ENCODE data around the gene RGS21.
"Not testable (repeated sequence)": the region's sequence is repeated elsewhere in the genome, so short reads cannot be mapped to it uniquely, and the experiment has no call there.

Gene RGS21, protein sequence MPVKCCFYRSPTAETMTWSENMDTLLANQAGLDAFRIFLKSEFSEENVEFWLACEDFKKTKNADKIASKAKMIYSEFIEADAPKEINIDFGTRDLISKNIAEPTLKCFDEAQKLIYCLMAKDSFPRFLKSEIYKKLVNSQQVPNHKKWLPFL

GRCh38 chr1:192316942-192317450 is at the start of gene RGS21:
Gene RGS21, plus strand, starts transcription at chr1:192316992. Its CDS starts 26,045 bp downstream, at chr1:192343037.
- no peak for DNase-seq

GRCh38 chr1:192268468-192269052 is 48.2 kb upstream of the RGS21 start:
- no peak for DNase-seq

DNA sequence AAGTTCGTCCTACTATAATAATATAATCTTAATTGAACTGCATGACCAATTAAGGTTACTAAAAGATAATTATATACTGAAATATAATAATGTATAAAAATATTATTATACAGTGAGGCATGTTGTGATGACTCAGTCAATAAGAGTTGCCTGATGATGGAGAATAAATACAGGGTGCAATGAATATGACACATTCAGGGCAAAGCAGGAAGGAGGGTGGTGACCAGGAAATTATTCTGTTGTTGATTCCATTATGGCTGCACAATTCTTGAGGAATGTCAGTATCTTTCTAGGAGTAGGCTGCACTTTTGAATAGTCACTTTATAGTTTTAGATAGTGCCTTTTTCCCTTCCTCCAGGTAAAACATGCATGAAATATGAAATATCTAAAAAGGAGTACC is 46.4 kb upstream of the RGS21 start:
- no peak for DNase-seq

GRCh38 chr1:192272732-192273131 is 44.1 kb upstream of the RGS21 start:
- DNase-seq, result no peak

- DNase-seq, result no peak
Observed at GRCh38 chr1:192274588-192274987, 42.2 kb upstream of the RGS21 start.

- no peak for DNase-seq
Observed at GRCh38 chr1:192277635-192278034, 39.2 kb upstream of the RGS21 start.

- no peak for DNase-seq
Observed at GRCh38 chr1:192284927-192285326, 31.9 kb upstream of the RGS21 start.

DNA sequence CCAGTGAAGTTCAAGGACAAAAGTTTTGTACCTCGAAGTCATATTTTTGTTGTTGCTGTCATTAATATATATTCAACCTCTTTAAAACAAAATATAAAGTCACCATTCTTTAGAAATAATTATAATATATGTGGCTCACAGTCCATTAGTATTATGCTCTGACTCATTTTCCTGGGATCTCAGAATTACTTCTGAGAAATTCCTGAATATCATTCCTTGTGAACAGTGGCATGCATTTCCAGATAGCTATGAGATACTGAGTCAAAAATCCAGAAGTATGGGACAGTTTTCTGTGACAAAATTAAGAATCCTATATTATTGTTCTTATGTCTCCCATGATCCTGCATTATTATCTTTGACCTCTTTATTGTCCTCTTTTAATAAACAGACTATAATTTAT is 13.8 kb upstream of the RGS21 start:
- DNase-seq, result no peak

DNA sequence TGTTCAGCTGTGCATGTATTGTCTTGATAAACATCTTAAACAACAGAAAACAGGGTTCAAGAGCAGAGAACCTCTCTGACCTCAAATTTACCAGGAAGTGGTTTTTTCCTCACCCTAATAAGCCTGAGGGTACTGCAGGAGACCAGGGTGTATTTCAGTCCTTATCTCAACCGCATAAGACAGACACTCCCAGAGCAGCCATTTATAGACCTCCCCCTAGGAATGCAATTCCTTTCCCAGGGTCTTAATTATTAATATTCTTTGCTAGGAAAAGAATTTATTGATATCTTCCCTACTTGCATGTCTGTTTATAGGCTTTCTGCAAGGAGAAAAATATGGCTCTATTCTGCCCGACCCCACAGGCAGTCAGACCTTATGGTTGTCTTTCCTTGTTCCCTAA is 8.5 kb upstream of the RGS21 start:
- DNase-seq, result not testable (repeated sequence)

- no peak for DNase-seq
Observed at GRCh38 chr1:192311281-192311680, 5.5 kb upstream of the RGS21 start.

GRCh38 chr1:192327997-192328396 is 11.2 kb downstream of the RGS21 start:
- no peak for DNase-seq

DNA sequence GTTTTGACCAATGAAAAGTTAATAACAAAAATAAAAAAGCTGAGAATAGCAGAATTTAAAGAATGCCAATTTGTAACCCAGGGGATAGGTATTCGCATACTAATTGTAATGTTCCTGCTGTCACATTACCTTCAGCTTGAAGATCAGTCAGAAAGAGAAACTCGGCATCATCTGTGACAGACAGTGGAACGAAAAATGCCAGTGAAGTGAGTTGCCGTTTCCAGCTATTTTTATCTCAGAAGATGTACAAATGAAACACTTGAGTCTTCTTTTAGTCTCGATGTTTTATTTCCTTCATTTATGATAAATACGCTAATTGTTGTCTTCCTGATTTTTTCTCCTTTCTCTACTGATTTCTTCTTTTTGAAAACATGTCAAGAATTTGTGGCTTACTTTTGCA is 26.1 kb downstream of the RGS21 start:
- no peak for DNase-seq

- DNase-seq, result no peak
Observed at GRCh38 chr1:192343344-192343743, 26.6 kb downstream of the RGS21 start.

DNA sequence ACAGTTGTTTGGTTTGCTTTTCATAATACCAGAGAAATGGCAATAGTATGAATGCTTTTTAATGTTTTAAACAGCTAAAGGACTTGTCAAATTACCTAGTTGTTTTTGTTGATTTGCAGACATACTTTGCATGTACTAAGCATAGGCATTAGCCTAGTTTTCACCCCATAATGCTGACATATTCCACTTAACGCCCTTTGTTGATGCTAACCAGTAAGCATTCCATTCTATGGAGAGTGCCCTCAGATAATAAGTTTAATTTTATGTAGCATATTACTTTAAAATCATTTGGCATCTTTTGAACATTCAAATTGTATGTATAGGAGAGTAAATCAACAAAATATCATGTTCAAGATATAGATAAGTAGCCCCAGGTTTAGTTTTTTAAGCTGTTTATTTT is 32.5 kb downstream of the RGS21 start:
- no peak for DNase-seq

GRCh38 chr1:192350356-192350755 is 33.6 kb downstream of the RGS21 start:
- no peak for DNase-seq

DNA sequence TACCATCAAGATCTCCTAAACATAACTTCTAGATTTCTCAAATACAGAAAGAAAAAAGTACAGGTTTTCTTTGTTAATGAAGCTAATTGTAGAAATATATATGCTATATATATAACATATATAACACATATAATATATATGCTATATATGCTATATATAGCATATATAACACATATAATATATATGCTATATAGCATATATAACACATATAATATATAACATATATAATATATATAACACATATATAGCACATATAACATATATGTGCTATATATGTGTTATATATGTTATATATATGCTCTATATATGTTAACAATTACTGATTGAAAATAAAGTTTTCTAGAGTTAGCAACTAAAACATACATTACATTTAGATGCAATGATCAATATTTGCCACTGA is 34.8 kb downstream of the RGS21 start:
- no peak for DNase-seq

GRCh38 chr1:192357924-192358323 is 41.1 kb downstream of the RGS21 start:
- DNase-seq, result no peak

DNA sequence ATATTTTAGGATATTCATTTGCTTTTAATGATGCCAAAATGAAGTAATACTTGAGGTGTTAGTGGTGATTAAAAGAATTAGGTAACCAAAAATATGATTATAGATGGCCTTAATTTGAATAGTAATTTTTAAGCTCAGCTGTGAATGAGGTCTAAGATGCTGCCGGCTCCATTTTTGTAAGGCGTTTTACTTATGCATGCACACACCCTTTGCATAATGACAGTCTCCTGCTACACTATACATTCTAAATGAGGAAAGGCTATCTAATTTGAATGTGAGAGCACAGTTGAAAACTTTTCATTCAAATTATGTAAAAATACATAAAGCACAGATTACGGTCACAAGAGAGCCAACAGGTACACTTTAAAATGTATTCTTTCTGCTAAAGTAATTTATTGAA is 41.6 kb downstream of the RGS21 start:
- DNase-seq, result no peak

DNA sequence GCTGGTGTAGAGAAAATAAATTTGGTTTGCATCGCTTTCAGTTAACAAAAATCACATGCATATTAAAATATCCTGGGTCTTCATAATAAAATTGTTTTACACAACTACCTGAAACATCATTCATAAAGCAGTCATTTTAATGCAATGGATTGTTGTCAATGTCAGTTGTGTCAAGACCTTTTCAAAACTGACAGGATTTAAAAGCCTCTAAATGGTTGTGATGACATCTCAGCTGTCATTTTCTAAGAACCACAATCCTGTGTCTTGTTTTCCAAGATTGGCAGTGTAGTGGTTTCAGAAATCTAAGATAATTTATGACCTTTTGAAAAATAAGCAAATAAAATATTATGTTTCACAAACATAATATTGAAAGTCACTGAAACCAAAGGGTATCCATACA is 42.0 kb downstream of the RGS21 start:
- DNase-seq, result no peak

- no peak for DNase-seq
Observed at GRCh38 chr1:192363177-192363576, 46.4 kb downstream of the RGS21 start.

- no peak for DNase-seq
Observed at GRCh38 chr1:192367436-192367835, 50.6 kb downstream of the RGS21 start.

DNA sequence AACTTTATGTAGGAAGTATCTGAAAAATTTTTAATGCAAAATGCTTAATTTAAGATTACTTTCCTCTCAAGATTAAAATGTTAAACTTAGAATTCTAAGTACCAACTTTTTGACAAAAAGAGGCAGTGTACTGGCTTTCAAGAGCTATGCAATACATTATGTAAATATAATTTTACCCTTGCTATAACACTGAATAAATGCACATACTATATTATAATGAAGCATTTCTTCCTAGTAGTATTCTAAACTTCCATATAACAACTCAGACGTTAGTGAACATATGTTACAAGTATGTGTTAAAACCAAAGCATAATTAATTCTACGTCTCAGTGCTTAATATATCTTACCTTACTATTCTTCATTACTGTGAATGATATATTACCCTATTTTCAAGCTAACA is 58.5 kb downstream of the RGS21 start:
- DNase-seq, result no peak

DNA sequence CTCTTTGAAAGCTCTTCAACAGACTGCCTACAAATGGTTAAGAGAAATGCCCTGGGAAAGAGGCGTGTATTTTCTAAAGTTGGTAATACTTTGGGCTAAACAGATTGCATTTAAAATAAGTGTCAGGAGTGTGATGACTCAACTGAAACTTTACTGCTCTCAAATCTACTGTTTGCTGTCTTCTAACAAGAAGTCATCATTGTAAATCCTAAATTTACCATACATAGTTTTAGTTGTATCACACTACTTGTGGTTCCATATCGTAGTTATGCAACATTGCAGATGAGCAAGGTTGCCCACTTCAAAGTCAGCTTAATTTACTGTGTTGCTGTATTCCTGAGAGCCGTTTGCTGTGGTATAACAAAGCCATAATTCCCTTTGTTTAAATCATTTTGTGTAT is 59.6 kb downstream of the RGS21 start:
- no peak for DNase-seq

DNA sequence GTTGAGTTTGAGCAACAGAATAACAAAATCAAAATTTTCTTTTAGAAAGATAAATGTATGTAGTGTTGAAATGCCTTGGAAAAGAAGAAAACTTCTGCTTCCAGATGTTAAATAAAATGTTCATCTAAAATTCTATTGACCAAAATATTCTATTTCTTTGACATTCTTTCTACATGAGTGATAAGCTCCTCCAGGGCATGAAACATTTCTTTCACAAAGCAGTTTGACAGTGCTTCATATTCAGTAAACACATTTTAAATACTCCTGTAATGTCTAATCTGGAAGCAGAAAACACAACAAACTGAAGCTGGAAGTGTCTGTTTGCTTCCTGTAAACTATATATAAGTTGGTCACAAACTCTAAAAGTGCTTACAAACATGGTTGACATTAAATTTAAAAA is 61.5 kb downstream of the RGS21 start:
- no peak for DNase-seq

DNA sequence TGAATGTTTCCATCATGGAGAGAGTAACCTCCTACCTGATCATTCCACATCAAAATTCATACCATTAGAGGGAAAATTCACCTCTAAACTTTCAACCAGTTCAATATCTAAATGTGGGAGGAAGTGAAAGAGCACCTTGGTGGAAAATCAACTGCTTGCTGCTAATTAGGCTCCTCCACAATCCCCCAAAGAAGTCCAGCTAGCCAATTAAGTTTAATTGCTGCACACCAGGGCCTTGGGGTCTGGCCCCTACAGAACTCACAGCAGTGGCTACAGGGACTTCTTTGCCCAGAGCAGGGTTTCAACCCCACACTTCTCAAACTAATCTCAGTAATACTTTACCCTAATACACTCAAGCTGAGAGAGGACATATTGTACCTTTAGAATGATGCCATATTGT is 62.1 kb downstream of the RGS21 start:
- DNase-seq, result no peak
